ENCODE measurements around the gene MBIP.

GRCh38 chr14:36324897-36325296 lies 4.5 kb upstream of the MBIP start:
- TF ChIP-seq POLR2AphosphoS2 (conservative IDR thresholded peaks at IDR 0.05; ENCODE audit: low read length) (no peak), CTCF (IDR thresholded peaks at IDR 0.05) (no peak), SMC3 (IDR thresholded peaks at IDR 0.05) (no peak), RCOR1 (IDR thresholded peaks at IDR 0.05; ENCODE audit: low read depth, low read length) (no peak), RFX5 (IDR thresholded peaks at IDR 0.05) (no peak), HDAC2 (IDR thresholded peaks at IDR 0.05) (no peak), ESRRA (IDR thresholded peaks at IDR 0.05; ENCODE audit: borderline replicate concordance, low read length) (no peak), NR3C1 (IDR thresholded peaks at IDR 0.05) (no peak), KDM1A (IDR thresholded peaks at IDR 0.05; ENCODE audit: low read depth) (no peak), NFE2L2 (conservative IDR thresholded peaks at IDR 0.05; ENCODE audit: low read length) (no peak), POLR2A (IDR thresholded peaks at IDR 0.05; ENCODE audit: low read length) (no peak)

Data from A549 (cell line).